CD4-positive, alpha-beta T cell treated with Interferon alpha-2 for 1 hour (primary cell): Measurements from ENCODE around the gene GATA2.

ENCODE experiments used
- DNase-seq, 2 donors: peaks; one replicate each; pipeline ENCODE4 v3.0.0-alpha.2; 2020 to 2022

The GATA2 gene

DNA sequence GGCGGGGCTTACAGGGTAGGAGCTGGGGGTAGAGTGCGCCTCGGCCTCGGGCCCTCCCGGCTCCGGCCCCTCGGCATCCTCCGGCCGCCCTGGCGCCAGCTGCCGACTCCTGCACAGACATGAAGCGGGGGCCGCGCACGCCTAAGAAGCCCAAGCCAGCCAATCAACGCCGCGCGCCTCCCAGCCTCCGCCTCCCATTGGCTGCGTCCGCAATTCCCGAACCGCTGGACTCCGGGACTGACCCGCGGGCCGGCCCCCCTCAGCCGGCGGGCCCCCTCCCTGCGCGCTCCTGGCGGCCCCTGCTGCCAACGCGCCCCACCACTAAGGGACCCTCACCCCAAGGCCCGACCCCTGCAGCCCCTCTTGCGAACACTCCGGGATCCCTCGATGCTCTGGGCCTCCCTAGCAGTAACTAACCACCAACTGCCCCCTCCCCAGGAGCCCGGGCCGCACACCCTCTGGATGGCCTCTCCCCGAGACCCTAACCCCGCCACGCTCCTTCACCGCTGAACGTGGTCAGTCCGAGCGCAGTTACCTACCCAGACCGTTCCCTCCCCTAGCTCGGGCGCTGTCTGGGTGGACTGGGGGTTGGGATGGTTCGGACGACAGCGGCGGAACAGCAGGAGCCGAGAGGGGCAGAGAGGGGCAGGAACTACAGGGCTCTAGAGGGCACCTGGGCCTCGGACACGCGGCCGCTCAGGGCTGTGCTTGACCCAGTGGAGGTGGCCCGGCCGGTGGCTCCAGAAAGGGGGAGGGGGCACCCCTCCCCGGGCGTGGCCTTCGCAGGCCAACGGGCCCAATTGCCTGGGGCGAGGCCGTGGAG lies 5.0 kb downstream of the GATA2 start:
- peak; percentile 14 to 25 for DNase-seq

DNA sequence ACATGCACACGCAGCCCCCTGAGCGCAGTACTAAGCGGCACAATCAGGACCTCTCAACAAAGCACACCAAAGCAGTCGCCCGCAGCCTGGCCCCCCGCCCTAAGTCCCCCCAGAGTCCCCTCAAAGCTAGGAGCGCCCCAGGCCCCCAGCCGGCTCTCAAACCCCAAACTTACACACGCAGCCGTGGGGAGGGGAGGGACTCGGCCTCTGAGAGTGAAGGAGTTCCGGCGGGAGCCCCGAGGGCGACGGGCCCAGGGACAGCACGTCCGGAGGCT lies 5.5 kb downstream of the GATA2 start:
- DNase-seq = no peak

DNA sequence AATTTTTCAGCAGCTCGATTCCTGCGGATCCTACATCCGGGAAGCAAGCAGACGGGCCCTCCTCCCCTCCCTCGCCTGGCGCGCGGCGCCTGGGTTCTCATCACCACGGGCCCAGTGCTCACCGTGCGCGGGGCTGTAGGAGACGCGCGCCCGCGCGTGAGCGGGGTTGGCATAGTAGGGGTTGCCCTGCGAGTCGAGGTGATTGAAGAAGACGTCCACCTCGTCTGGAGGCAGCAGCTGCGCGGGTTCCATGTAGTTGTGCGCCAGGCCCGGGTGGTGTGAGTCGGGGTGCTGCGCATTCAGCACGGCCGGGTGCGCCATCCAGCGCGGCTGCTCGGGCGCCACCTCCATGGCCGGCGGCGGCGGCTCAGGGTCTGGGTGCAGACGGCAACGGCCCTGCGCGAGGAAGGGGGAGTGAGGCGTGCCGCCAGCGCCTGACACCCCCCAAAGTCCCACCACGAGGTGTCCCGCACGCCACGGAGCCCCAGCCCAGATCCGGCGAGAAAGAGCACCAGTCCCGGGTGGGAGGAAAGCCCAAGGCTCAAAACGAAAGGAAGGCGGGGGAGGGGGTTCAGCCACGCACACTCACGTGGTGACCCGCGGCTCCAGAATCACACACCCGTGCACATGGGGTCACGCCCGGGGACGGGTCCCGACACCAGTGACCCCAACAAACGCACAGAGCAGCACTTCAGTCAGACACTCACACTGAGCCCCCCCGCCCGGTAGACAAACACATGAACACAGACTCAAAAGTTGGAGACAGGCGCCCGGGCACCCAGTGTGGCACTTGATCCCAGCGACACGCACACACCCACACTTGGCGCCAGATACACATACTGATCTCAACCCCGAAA lies 6.1 kb downstream of the GATA2 start:
- no peak for DNase-seq

DNA sequence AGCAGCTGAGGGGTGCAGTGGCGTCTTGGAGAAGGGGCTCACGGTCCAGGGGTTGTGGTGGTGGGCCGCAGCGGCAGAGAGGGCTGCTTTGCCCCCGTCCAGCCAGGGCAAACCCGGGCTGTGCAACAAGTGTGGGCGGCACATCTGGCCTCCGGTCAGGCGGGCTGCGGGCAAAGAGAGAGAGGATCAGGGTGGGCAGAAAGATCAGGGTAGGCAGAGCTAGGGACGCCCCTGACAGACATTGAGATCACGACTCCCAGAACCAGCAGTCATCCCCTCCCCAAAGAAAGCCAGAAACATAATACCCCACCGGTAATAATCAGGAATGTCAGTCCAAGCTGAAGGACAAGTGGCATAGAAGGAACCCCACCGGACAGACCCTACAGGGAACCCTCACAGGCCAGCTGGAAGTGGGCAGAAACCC lies 6.8 kb downstream of the GATA2 start:
- no peak for DNase-seq

DNA sequence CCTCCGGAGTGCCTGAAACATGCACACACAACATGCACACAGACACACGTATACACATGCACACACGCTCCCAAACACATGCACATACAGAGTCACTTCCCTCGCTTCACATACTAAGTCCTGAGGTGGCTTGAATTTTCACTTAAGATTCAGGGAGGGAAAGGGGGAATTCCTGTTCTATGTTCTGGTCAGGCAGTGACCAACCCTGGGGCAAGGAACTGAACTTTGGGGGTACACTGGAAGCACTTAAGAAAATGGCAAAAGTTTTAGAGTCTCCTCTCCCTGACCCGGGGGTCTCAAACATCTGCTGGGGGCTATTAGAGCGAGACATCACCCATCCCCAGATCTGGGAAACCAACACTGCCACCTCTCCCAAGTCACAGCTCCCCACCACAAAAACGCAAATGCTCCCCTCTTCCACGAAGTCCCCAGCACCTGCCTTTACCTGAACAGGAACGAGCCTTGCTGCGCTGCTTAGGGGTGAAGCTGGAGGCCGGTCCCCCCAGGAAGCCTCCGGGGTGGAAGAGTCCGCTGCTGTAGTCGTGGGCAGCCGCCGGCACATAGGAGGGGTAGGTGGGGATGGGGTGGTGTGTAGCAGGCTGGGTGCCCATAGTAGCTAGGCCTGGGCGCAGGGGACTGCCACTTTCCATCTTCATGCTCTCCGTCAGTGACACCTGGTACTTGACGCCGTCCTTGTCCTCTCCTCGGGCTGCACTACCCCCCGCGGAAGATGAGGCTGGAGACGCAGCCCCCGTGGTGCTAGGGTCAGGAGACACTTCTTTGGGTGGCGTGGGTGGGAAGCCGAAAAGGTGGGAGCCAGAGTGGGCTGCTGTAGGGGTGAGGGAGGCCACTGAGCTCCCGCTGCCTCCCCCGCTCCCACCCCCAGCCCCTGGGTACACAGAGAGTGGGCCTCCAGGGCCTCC lies 7.5 kb downstream of the GATA2 start:
- DNase-seq = no peak

DNA sequence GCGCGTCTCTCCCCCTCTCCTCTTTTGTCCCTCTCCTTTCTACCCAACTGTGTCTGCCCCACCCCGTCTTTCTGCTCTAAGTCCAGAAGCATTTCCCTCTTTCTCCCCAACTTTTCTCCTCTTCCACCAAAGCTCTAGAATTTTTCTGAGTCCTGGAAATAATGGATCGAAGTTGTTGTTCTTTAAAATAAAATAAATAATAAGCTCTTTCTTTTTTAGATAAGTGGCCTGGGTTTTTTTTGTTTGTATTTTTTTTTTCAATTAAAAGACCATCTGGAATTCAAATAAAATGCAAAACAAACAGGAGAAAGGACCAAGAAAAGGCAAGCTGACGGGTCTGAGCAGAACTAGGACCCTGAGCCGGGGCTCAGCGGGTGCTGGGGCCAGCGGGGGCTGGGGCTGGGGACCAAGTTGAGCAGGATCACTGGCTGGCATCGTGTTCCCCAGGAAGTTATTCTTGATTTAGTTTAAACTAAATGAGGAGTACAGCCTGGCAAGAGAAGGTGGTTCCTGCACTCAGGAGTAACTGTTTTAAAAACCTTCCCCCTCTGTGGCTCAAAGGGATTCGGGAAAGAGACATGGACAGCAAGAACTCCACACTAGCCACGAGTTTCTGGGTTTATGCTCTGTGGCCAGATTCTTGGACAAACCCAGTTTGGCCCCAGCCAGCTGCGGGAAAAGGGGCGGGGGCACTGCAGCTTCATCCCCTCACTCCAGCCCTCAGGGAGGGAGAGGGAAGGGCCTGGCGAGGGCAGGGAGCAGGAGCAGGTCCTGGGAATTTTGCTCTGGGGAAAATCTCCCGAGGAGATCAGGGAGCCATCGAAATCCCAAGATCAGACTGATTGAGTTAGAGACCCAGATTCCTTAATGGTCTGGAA lies 8.4 kb downstream of the GATA2 start:
- no peak for DNase-seq

DNA sequence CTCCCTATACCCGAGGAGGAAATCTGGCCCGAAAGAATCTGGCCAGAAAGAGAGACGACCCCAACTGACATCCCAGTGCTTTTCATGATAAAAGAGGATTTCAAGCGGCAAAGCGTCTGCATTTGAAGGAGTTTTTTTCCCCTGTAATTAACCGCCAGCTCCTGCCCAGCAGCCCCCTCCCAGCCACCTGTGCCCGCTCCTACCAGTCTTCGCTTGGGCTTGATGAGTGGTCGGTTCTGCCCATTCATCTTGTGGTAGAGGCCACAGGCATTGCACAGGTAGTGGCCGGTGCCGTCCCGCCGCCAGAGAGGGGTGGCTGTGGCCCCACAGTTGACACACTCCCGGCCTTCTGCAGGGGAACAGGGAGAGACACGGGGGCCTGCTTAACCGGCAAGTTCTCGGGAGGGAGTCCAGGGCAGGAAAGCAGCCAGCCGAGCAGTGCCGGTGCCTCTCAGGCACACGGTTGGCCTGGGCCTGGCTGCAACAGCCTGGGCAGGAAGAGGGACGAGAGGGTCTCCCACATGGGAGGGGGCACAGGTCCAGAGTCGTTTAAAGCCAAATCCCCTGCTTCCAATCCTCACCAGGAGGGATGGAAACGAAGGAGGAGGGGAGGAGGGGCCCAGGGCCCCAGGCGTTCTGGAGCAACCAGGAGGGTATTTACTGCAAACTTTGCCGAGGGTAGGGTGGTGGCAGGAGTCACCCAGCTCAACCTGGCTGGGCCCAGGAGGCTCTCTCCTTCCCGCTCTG lies 9.2 kb downstream of the GATA2 start:
- no peak for DNase-seq

DNA sequence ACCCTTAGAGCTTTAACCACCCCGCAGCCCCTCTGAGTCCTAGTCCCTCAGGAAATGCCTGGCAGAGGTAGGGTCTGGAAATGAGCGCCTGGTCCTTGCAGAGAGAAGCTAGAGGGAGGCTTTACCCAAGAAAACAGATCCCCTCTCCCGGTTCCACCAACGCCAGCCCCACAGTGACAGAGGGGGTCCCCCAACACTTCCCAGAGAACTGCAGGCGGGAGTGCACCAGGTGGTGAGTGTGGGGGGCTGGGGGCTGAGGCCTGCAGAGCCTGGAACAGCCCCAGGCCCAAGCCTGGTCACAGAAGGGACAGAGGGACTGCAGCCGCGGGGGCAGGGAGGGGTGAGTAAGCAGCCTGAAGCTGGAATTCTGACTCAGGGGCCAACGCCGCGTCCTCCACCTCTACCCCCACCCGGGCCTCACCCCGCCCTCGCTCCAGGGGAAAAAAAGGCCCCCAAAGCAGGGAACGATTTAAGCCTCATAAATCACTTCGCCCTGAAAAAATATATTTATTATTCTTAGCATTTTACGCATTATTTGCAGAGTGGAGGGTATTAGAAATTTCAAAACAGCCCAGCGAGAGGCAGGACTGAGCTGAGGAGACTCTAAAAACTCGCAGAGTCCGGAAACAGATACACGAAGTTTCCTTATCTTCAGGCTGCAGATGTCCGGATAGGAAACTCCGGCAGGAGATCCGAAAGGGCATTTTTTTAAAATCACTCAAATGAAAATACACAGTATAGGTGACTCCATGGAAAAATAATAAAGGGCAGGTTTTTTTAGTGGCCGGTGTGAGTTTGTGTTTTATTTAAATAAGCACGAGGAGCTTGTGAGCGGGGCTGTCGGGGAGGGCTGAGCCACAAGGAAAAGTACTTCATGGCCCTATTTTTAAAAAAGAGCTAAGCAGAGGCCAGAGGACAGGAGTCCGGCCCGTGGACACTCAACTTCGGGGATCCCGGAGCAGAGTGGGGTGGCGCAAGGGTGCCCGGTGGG lies 10.0 kb downstream of the GATA2 start:
- DNase-seq = no peak

DNA sequence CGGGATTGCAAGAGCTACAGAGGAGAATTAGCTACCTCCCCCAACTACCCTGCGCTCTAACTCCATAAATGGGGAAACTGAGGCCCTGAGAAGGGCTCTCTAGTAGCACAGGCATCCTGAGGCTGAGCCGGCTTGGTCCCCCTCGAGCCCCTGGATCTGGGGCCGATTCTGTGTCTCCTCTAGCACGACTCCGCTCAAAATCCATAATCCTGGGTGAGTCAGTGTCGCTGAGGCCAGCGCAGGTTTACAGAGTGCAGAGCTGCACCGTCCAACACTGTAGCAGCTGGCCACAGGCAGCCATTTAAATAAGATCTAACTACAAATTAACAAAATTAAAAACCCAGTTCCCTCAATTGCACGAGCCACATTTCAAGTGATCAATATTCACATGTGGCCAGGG lies 10.8 kb downstream of the GATA2 start:
- no peak for DNase-seq

DNA sequence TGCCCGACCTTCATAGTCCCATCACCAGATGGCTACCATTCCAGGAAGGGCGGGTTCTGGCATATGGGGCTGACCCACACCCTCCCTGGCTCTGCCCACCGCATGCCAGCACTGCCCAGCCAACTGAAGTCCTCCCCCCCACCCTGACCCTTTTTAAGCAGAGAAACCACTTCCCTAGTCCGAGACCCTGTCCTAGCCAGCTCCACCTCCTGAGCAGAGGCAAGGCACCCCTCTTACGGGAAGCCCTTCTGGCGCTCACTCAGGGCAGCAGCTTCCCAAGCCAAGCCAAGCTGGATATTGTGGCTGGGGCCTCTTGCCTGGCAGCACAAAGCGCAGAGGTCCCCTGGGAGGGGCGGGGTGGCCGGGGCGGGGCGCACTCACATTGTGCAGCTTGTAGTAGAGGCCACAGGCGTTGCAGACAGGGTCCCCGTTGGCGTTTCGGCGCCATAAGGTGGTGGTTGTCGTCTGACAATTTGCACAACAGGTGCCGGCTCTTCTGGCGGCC lies 11.5 kb downstream of the GATA2 start:
- DNase-seq = no peak

DNA sequence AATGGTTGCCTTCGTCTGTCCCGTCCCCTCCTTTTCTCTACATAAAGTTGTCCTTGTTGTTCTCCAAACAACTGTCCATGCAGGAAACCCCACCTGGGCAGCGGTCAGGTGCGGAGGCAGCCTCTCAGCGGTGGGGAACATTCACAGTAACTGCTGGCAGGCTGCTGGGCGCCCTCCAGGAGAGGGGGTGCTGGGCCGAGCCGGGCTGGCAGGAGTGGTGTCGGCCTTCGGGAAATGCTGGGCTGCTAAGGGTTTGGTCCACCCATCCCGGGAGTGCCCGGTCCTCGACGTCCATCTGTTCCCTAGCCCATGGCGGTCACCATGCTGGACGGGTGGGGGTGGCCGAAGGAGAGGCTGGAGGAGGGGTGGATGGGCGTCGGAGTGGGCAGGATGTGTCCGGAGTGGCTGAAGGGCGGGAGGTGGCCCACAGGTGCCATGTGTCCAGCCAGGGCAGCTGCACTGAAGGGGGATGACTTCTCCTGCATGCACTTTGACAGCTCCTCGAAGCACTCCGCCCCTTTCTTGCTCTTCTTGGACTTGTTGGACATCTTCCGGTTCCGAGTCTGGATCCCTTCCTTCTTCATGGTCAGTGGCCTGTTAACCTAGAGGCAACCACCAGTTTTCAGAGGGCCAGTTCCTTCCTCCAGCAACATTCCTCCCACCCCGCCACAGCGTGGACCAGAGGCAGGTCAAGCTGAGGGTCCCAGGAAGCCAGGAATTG lies 12.1 kb downstream of the GATA2 start:
- no peak for DNase-seq

DNA sequence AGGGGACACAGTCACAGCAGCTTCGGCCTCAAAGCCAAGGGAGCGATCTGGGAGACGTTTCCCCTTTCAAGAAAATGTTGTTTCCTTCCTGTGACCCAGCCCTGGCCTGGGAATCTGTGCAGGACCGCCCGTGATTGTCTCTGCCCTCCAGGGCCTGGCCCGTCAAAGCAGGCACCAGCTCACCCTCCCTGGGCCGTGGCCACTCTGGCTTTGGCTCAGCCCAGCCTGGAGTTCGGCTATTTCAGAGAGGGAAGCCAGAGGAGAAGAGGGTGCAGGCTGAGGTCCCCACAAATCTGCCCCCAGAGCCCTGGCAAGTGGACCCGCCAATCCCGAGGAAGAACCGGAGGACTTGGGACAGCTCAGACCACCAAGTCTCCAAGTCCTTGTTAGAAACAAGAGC lies 12.7 kb downstream of the GATA2 start:
- no peak for DNase-seq

DNA sequence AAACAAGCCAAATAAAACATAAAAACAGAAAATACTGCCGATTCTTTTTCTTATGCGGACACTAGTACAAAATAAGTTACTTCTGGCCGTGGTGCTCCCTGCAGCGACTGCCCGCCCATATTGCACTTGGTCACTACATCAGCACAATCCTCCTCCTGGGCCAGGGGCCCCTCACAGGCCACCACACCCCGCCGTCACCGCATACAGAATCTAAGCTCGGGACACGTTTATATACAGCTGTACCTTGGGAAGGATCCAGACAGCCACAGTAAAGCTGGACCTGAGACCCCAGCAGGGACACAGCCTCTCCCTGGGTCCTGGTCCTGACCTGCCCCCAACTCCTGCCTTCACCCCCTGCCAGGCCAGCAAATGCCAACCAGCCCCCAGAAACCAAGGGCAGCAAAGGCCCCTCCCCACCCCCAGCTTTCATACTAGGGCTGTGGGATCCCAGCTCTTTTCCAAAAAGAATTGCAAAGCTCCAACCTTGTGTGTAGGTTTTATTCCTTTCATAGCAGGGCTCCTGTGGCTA lies 13.4 kb downstream of the GATA2 start:
- DNase-seq = no peak

DNA sequence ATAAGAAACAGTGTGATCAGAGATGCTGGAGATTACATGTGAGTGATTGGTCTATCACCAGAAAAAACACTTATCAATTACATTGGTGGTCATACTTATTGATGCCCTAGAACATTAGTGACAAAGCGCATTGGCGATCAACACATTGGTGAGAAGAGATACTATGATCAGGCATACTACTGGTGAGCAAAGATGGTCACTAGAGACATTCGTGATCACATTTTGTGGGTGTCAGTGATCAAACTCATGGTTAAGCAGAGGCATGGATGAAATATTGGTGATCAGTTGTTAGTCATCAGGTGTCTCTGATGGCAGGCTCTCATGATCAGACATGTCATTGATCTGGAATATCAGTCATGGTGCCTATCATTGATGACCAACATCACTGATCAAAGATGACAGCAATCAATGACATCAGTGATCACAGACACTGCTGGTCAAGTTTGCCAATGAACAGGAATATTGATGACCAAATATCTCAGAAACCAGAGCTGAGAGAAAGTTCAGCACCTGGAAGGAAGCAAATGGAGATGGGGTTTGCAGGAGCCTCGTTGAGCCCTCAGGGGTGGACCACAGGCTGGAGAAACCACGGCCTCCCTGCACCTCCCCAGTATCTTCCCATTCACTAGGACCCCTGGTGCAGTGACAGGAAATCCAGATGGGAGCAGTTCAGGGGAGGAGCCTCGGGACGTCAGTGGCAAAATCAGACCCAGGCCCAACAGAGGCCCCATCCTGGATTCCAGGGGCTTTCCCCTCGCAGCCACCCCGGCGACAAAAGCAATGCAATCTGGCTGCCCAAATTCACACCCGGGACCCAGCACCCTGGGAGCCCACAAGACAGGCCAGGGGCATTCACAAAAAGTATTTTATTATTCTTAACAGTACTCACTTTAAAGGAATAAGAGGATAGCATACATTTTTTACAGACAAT lies 14.2 kb downstream of the GATA2 start:
- no peak for DNase-seq

DNA sequence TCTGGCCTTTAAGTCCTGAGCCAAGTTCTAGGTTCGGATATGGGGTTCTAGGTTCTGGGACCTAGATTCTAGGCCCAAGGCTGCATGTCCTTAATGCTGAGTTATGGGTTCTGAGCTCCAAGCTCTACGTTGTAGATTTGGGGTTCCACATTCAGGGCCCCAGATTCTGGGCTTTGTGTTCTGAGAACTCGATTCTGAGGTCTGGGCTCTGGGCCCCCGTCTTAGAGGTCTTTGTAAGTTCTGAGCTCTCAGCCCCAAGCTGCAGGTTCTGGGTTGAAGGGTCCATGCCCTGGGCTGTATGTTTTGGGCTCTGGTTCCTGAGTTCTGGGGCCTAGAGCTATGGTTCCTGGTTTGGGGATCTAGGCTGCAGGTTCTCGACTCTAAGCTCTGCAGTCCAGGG lies 16.3 kb downstream of the GATA2 start:
- no peak for DNase-seq

DNA sequence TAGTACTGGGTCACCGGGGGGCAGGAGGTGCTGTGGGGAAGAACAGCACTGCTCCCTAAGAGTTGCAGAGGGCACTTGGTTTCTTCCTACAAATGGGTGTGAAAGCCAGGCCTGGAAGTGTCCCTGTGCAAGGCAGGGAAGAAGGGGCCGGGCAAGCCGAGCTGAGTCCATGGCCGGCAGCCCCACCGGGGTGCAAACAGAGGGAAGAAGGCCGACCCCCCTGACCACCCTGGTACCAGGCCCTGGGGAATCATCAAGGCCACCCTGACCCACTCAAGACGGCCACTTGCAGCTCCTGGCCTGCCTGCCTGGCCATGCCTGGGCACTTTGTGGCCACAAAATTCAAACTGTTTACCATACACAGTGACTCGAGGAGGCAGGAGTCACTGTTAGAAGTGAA lies 17.6 kb downstream of the GATA2 start:
- no peak for DNase-seq

DNA sequence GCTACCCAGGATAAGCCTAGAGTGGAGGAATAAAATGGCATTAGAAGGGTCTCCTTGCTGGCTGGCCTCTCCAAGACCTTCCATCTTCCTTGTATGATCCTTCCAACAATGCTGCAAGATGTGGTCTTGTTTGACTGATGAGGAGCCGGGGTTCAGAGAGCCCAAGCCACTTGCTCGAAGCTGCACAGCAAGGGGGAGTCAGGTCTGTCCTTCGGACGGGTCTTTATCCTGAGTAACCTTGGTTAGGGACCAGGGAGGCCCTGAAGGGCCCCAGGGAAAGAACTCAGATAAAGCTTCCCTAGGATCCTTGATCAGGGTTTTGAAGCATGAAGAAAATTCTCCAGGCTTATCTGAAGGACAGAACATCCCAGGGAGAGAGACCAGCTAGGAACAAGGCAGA lies 19.3 kb downstream of the GATA2 start:
- DNase-seq = no peak

DNA sequence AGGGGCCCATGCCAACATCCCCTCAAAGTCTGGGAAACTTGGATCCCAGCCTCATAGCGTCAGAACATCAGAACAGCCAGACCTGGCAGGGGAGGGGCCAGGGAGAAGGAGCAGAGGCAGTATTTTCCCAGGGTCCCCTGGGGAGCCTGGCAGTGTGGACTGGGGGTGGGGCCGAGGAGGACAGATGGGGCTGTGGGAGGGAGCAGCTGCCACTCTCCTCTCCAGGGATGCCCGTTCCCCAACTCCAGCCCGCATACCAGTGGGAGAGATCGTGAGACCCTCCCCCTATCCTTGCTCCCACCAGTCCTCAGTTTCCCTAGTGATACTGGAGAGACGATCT lies 19.9 kb downstream of the GATA2 start:
- DNase-seq = no peak
